Right renal pelvis (tissue), 4 donors: Measurements from ENCODE around the gene RADIL. TPM values are rescaled to one million over a fixed set of nuclear protein-coding genes. Genes with fewer than 3 reads are reported as not detected.
A peak's percentile ranks its signal among the peaks of the same experiment; 100 is the strongest.
"Not testable (repeated sequence)": the region's sequence is repeated elsewhere in the genome, so short reads cannot be mapped to it uniquely, and the experiment has no call there.

Experiments used
- DNase-seq, 4 donors: peaks; one replicate each; pipeline ENCODE4 v3.0.0-alpha.2; 2013; ENCODE audit warnings: low read depth in 4 of 4, low spot score in 3 of 4, missing footprints in 1 of 4
- polyA plus RNA-seq, 4 donors: library from polyadenylated mRNA; unstranded; fragments of 120-200 nt; gene quantifications; one replicate each; pipeline ENCODE4 v1.2.1, GENCODE V29; 2013; ENCODE audit not compliant: insufficient read length in 4 of 4

Gene RADIL
- polyA plus RNA-seq, 4 donors, result 1.3 to 2.9 (median 2.3) TPM

DNA sequence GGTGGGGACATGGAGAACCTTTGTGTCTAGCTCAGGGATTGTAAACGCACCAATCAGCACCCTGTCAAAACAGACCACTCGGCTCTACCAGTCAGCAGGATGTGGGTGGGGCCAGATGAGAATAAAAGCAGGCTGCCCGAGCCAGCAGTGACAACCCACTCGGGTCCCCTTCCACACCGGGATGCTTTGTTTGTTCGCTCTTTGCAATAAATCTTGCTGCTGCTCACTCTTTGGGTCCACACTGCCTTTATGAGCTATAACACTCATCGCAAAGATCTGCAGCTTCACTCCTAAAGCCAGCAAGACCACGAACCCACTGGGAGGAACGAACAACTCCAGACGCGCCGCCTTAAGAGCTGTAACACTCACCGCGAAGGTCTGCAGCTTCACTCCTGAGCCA lies 89.3 kb downstream of the RADIL start:
- not testable (repeated sequence) for DNase-seq

DNA sequence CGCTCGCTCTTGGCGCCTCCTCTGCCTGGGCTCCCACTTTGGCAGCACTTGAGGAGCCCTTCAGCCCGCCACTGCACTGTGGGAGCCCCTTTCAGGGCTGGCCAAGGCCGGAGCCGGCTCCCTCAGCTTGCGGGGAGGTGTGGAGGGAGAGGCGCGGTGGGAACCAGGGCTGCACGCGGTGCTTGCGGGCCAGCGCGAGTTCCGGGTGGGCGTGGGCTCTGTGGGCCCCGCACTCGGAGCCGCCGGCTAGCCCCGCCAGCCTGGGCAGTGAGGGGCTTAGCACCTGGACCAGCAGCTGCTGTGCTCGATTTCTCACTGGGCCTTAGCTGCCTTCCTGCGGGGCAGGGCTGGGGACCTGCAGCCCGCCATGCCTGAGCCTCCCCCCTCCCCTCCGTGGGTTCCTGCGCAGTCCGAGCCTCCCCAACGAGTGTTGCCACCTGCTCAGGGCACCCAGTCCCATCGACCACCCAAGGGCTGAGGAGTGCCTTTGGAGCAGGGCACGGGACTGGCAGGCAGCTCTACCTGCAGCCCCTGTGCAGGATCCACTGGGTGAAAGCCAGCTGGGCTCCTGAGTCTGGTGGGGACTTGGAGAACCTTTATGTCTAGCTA lies 90.0 kb downstream of the RADIL start:
- not testable (repeated sequence) for DNase-seq

DNA sequence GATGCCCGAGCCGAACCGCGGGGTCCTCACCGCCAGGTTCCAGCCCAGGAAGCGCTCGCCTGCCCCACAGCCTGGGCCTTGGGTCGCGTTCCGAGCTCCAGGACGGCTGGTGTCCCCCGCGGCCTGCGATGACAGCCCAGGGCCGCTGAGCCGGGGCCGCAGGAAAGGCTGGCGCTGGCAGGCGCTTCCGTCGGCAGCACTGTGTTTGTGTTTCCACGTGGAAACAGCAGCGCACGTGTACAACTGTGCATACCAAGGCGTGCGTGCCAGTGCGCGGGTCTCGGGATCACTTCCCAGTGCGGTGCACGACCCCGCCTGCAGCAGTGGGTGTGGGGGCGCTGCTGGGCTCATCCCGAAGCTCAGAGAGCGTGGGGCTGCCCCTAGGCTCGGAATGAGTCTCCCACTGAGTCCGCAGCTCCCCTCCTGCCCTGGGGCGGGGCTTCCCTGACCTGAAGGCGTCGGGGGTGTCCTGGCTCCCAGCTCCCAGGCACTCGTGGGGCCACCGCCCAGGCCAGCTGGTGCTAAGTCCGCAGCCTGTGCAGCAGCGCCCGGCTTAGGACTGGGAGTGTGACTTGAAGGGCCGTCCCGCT lies 90.9 kb downstream of the RADIL start:
- no peak for DNase-seq

DNA sequence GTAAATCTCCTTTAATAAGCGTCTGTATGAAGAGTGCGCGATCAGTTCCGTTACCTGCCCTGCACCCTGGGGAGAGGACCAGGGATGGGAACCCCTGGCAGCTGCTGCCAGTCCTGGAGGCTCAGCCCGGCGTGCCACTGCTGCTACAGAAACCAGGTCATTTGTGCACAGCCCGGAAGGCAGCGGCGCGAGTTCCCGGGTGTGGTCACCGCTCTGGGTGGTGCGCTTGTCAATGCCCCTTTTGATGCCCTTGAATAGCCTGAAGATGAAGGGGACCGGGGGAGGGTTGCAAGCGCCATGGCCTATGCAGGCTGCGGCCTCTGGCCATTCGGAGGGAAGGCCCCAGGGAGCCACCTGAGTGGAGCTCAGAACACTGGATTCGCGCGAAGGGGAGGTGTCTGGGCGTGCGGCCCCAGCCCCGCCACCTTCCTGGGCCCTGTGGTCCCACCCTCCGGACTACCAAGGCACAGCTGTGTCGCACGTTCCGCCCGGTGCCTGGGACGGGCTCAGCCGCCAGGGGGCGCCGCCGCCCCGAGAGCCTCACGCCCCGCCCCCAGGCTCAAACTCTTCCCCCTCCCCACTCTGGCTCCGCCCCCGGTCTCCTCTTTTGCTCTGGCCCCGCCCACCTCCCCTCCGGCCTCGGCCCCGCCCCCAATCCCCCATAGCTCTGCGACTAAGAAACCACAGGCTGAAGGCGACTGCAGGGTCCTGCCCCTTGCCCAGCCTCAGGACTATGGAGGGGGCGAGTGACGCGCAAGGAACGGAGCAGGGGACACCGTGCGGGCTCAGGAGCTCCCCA lies 91.6 kb downstream of the RADIL start:
- DNase-seq, result peak in 3 of 4 donors; percentile 61 to 71 (median 66)

DNA sequence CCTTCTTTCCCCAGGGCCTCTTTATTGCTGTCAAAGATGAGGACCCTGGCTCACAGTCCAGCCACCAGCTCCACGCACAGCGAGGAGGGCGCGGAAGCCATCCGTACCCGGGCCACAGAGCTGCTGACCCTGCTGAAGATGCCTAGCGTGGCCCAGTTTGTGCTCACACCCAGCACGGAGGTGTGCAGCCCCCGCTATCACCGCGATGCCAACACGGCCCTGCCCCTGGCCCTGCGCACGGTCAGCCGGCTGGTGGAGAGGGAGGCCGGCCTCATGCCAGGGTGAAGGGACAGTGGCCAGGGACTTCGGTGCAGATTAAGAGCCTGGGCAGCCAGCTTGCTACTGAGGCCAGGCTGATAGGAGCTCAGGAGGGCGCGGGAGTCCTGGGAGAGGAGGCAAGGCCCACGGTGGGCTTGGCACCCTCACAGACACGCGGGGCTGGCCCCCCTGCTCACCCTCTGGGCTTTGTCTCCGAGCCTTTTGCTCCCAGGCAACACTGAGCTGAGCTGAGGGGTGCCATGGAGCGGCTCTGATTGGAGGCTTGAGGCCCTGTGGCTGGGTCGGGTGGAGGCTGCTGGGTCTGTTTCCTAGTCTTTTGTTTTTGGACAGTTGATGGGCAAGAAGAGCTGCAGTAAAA lies 92.3 kb downstream of the RADIL start:
- no peak for DNase-seq

DNA sequence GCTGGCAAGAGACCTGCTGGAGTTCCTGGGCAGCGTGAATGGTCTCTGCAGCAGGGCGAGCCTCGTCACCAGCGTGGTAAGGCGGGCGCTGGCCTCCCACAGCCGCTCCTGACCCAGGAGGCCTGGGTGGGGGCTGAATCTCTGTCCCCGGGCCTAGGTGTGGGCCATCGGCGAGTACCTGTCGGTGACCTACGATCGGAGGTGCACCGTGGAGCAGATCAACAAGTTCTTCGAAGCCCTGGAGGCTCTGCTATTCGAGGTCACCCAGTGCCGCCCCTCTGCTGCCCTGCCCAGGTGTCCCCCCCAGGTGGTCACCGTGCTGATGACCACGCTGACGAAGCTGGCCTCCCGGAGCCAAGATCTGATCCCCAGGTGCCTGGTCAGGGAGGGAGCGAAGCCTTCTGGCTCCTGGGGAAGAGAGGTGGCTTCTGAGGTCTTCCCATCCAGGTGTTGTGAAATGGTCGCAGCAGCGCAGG lies 93.0 kb downstream of the RADIL start:
- no peak for DNase-seq

DNA sequence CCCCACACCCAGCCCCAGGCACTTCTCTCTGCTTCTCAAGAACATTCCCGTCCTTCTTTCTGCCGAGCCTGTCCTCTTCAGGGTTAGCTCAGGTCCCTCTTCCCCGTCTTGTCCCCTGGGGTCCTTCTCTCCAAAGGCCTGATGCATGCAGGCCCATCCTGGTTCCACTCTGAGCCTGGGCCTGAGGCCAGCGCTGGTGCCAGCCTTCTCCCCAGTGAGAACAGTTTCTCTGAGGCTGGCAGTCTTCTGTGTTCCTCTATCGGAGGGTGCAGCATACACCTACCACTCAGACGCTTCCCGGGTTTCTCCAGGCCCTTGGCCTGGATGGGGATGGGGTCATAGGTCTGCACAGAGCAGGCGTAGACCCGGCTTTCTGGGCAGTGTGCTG lies 93.4 kb downstream of the RADIL start:
- DNase-seq, result no peak

DNA sequence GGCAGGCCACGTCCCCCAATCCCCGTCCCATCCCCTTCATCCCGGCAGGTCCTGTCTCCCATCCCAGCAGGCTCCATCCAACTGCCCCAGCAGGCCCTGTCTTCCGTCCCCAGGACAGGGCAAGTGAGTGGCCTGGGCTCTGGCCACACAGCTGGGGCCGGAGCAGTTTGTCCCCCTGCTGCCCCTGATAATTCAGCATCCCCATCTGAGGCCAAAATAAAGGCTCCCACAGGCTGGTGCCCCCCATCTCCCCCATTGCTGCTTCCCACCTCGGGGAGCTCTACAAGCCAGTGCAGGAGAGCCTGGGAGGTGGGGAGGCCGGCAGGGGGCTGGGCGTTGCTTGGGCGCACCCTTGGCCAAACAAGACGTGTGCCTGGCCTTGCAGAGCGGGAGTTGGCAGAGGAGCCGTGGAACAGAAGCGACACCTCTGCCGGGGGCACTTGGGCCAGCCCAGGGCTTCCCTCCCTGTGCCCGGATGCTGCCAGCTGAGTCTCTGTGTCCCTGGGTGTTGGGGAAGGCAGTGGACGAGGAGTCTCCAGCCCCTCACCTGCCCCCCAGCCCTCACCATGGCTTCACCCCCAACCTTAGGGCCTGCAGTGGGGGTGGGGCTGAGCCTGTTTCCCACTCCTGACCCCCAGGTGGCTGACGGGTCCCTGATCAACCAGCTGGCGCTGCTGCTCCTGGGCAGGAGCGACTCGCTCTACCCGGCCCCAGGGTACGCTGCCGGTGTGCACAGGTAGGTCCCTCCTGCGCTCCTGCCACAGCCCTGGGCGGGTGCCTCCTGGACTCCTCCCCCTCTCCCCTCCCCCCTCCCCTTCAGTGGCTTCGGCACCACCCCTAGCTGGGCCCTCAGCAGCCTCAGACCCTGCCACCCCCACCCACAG lies 94.1 kb downstream of the RADIL start:
- no peak for DNase-seq

DNA sequence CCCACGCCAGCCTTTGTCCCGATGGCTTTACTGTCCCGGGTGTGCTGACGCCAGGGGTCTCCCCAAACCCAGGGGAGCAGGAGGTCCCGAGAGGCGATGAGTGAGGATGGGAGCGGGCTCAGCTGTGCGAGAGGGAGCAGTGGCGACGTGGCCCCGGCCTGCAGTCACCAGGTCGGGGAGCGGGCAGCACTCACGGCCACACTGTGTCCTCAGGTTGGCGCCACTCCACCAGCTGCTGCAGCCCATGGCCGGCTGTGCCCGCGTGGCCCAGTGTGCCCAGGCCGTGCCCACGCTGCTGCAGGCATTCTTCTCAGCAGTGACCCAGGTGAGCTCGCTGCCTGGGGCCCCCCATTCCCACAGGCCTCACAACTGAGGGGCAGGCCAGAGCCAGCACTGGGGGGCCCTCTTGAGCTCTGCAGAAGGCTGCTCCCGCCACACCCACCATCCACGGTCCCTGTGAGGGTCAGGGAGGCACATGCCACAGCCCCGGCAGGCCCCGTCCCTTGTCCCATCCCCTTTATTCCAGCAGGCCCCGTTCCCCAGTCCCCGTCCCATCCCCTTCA lies 94.8 kb downstream of the RADIL start:
- DNase-seq, result no peak

DNA sequence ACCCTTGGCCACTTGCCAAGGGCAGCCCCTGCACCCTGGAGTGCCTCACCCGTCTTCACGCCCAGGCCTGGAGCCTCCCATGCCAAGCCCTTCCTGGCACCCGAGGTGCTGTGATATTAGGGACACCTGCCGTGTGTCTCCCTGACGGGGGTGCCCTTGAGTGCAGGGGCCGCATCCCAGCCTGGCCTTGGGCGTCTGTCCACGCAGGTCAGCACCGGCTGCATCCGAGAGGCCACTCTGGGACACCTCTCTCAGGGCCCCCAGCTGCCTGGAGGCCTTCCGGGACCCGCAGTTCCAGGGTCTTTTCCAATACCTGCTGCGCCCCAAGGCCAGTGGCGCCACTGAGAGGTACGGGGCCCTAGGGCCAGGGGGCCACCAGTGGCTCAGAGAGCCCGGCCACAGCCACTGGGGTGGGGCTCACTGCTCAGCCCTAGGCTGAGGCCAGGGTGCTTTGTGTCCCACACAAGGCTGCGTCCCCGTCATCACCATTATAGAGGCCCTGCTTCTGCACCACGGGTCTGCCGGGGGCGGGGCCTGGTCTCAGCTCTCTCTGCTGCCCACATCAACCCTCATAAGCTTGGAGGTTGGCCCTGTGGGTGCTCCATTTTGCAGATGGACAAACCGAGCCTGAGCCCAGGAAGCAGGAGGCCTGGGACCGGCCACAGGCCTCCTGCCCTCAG lies 95.4 kb downstream of the RADIL start:
- no peak for DNase-seq

DNA sequence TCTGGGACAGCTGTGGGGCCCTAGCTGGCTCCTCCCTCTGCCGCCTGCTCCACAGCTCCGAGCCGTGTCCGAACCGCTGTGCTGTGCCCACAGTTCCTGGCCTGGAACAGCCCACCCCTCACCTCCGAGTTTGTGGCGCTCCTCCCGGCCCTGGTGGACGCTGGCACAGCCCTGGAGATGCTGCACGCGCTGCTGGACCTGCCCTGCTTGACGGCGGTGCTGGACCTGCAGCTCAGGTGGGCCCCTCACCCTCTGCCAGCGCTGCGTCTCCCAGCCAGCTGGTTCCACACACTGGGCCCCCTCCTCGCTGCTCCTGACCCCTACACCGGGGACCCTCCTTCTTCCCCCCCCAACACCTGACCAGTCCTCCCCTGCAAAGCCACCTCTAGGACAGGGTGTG lies 96.0 kb downstream of the RADIL start:
- no peak for DNase-seq

DNA sequence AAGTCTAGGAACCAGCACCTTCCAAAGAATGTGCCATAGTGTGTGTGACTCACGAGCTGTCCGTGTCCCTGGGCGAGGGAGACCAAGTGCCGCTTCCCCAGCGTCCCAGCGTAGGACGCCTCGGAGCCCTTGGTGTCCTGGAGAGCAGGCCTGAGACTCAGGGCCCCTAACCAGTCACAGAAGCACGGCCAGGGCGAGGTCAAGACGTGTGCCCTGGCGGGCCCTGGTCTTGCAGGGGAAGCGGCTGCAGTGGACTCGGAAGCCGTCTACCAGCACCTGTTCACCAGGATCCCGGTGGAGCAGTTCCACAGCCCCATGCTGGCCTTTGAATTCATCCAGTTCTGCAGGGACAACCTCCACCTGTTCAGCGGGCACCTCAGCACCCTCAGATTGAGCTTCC lies 97.5 kb downstream of the RADIL start:
- no peak for DNase-seq

DNA sequence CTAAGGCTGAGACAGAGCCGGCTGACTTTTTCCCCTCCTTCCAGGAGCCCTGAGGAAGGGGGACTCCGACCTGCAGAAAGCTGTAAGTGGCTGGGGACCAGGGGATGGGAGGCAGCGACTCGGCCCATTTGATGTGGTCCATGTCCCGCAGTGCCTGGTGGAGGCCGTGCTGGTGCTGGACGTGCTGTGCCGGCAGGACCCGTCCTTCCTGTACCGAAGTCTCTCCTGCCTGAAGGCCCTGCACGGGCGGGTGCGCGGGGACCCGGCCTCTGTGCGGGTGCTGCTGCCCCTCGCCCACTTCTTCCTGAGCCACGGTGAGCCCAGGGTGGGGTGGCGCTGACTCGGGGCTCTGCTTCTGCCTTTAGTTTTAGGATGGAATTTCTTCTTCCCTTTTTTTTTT lies 98.1 kb downstream of the RADIL start:
- no peak for DNase-seq

DNA sequence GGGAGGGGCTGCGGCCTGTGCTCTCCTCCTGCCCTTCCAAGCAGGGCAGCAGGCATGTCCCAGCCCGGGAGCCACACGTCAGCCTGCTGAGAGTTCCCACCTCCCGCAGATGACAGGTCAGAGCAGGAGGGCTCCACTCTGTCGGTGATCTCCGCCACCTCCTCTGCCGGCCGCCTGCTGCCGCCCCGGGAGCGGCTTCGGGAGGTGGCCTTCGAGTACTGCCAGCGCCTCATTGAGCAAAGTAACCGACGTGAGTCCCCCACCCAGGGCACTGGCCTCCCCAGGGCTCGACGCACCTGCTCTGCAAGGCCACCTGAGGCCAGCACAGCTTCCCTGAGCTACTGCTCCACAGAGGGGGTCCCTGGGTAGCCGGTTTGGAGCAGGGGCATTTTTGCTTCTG lies 98.7 kb downstream of the RADIL start:
- DNase-seq, result no peak

DNA sequence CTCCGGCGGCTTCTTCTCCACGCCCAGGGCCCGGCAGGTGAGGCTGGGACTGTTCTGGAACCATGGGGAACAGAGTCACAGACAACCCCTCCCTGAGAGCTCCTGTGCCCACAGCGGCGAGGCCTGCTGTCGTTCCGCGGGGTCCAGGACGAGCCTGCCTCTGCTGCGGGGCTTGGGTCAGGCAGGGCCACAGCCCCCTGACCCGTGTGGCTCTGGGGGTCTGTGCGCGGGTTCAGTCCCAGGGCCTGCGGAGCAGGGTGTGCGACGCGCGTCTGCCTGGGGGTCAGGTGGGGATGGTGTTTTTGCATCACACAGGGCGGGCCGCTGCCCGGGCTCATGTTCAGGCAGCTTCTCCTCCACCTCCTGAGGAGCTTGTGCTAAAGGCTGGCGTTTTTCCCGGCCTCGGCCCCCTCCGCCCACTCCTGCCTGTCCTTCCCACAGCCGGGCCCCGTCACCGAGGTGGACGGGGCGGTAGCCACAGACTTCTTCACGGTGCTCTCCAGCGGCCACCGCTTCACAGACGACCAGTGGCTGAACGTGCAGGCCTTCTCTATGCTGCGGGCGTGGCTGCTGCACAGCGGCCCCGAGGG lies 99.7 kb downstream of the RADIL start:
- DNase-seq, result no peak

DNA sequence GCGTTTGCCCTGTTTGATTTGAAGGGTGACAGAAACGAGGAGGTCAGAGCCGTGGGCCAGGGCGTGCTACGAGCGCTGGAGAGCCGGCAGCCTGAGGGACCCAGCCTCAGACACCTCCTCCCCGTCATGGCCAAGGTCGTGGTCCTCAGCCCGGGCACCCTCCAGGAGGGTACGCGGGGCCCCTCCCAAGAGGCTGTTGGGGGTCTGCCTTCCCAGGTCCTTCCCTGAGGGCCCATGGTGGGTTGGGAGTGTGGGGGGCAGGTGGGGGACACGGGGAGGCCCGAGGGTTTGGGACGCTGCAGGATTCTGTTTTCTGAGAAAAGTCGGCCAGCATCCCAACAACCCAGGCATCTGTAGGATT lies 100.2 kb downstream of the RADIL start:
- no peak for DNase-seq

DNA sequence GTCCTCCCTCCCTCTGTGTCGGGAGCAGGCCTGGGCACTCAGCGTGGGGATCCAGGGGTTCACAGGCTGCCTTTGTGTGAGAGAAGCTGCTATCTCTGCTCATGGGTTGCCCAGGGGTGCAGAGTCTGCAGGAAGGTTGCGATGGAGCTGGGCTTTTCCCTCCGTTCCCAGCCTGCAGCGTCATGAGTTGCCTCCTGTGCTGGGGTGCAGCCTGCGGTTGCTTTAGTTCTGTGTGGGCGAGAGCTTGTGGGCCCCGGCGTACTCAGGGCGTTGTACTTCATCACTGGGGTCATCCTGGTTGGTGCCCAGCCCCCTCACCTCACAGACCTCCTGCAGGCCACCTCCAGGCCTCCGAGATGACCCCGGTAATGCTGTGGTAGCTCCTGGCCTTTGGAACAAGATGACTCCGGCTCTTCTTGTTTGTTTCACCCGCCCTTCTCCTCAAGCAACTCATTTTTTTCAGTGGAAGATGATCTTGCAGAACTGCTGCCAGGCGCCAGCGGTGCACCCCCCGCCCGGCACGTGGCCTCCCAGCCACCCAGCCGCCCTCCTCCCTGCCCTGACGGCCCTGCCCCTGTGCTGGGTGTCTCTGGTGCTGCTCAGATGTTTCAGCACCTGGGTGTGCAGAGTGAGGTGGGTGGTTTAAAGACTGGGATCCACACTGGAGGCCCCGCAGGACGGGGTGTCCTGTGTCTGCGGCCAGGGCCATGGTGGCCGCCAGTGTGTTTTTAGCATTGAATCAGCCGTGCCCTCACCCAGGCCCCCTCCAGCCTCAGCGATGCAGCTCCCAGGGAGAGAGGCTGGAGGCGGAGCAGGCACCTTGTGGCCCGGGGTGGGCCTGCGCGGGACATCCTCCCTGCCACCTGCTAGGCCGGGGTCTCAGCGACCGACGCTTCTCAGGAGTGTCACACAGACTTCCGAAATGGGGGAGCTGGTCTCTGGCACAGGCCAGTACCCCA lies 100.9 kb downstream of the RADIL start:
- DNase-seq, result no peak
